ENCODE measurements around the gene SPACDR. TPM values are rescaled to one million over a fixed set of nuclear protein-coding genes. Genes with fewer than 3 reads are reported as not detected.

SPACDR gene
- total RNA-seq, 1 donor from 2014 or later, result 2.9 TPM

GRCh38 chr7:100491192-100491578, 27.1 kb upstream of the SPACDR start:
- no peak for DNase-seq (ENCODE audit: low spot score)
- Mint-ChIP-seq H3K4me1 (ENCODE audit: low read depth) (peaks cover 8% of the 10 kb centered on the region), H3K27me3 (ENCODE audit: insufficient read depth) (peaks cover 16% of the 10 kb centered on the region), H3K27ac (no peak overlapping the region), H3K9me3 (no peaks in the 10 kb centered on the region), H3K4me3 (no peak overlapping the region), H3K36me3 (ENCODE audit: low read depth) (no peaks in the 10 kb centered on the region)
- intact Hi-C loops (cut with micrococcal nuclease), result no loop called here

- Mint-ChIP-seq H3K9me3 (no peaks in the 10 kb centered on the region), H3K4me3 (no peak overlapping the region), H3K27ac (no peak overlapping the region), H3K4me1 (ENCODE audit: low read depth) (peaks cover 8% of the 10 kb centered on the region), H3K36me3 (ENCODE audit: low read depth) (no peaks in the 10 kb centered on the region), H3K27me3 (ENCODE audit: insufficient read depth) (peaks cover 18% of the 10 kb centered on the region)
- intact Hi-C loops (cut with micrococcal nuclease), result no loop called here
- DNase-seq (ENCODE audit: low spot score), result no peak
Observed at GRCh38 chr7:100490483-100491191, 26.6 kb upstream of the SPACDR start.

- Mint-ChIP-seq H3K4me3 (no peak overlapping the region), H3K27me3 (ENCODE audit: insufficient read depth) (peaks cover 16% of the 10 kb centered on the region), H3K27ac (no peak overlapping the region), H3K36me3 (ENCODE audit: low read depth) (no peaks in the 10 kb centered on the region), H3K9me3 (no peaks in the 10 kb centered on the region), H3K4me1 (ENCODE audit: low read depth) (peaks cover 8% of the 10 kb centered on the region)
- intact Hi-C loops (cut with micrococcal nuclease), result no loop called here
- no peak for DNase-seq (ENCODE audit: low spot score)
Observed at GRCh38 chr7:100489824-100490223, 25.8 kb upstream of the SPACDR start.

DNA sequence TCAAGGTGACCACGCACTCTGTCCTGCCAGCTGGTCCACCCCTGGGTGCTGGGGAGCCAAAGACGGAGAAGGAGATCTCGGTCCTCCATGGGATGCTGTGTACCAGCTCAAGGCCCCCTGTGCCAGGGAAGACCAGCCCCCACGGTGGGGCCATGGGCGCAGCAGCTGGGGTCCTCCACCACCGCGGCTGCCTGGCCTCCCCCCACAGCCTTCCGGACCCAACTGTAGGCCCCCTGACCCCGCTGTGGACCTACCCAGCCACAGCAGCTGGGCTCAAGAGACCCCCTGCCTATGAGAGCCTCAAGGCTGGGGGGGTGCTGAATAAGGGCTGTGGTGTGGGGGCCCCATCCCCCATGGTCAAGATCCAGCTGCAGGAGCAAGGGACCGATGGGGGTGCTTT, 25.1 kb upstream of the SPACDR start:
- Mint-ChIP-seq H3K27me3 (ENCODE audit: insufficient read depth) (peaks cover 11% of the 10 kb centered on the region), H3K4me1 (ENCODE audit: low read depth) (peaks cover 8% of the 10 kb centered on the region), H3K9me3 (no peaks in the 10 kb centered on the region), H3K36me3 (ENCODE audit: low read depth) (no peaks in the 10 kb centered on the region), H3K4me3 (no peak overlapping the region), H3K27ac (no peak overlapping the region)
- no peak for DNase-seq (ENCODE audit: low spot score)
- intact Hi-C loops (cut with micrococcal nuclease), result no loop called here

GRCh38 chr7:100488333-100489095, 24.5 kb upstream of the SPACDR start:
- no peak overlapping the region for H3K4me3 Mint-ChIP-seq
- H3K9me3 Mint-ChIP-seq, result no peaks in the 10 kb centered on the region
- peaks cover 11% of the 10 kb centered on the region for H3K27me3 Mint-ChIP-seq (ENCODE audit: insufficient read depth)
- no peak overlapping the region for H3K27ac Mint-ChIP-seq
- H3K4me1 Mint-ChIP-seq (ENCODE audit: low read depth), result peaks cover 8% of the 10 kb centered on the region
- intact Hi-C loops (cut with micrococcal nuclease), result no loop called here
- no peaks in the 10 kb centered on the region for H3K36me3 Mint-ChIP-seq (ENCODE audit: low read depth)
- no peak for DNase-seq (ENCODE audit: low spot score)

DNA sequence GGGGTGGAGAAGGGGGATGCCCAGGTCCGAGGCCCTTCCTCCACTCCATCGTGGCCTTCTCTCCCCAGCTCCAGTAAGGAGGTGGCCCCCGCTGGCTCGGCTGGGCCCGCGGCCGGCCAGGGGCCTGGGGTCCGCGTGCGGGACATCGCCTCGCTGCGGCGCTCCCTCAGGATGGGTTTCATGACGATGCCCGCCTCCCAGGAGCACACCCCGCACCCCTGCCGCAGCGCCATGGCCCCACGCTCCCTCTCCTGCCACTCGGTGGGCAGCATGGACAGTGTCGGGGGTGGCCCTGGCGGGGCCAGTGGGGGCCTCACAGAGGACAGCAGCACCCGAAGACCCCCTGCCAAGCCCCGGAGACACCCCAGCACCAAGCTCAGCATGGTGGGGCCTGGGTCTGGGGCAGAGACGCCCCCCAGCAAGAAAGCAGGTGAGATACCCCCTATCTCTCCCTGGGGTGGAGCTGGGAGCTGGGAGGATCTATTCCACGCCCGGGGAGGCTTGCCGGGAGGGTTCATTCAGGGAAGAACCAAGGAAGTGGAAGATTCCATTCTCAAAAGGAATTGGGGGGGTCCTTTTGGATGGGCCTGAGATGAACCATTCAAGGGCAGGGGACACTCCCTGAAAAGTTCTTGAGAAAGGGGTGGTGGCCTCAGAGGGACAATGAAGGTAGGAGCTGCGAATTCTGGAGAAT, 22.8 kb upstream of the SPACDR start:
- intact Hi-C loops (cut with micrococcal nuclease), result no loop called here
- peaks cover 8% of the 10 kb centered on the region for H3K4me1 Mint-ChIP-seq (ENCODE audit: low read depth)
- H3K4me3 Mint-ChIP-seq, result no peak overlapping the region
- H3K27me3 Mint-ChIP-seq (ENCODE audit: insufficient read depth), result peaks cover 11% of the 10 kb centered on the region
- no peak overlapping the region for H3K27ac Mint-ChIP-seq
- no peak for DNase-seq (ENCODE audit: low spot score)
- no peaks in the 10 kb centered on the region for H3K36me3 Mint-ChIP-seq (ENCODE audit: low read depth)
- no peaks in the 10 kb centered on the region for H3K9me3 Mint-ChIP-seq

- Mint-ChIP-seq H3K27me3 (ENCODE audit: insufficient read depth) (peaks cover 10% of the 10 kb centered on the region), H3K4me3 (peak overlapping the region; percentile 45), H3K36me3 (ENCODE audit: low read depth) (no peaks in the 10 kb centered on the region), H3K4me1 (ENCODE audit: low read depth) (peaks cover 8% of the 10 kb centered on the region), H3K9me3 (no peaks in the 10 kb centered on the region), H3K27ac (no peak overlapping the region)
- intact Hi-C loops (cut with micrococcal nuclease), result no loop called here
- DNase-seq (ENCODE audit: low spot score), result no peak
Observed at GRCh38 chr7:100486111-100486636, 22.1 kb upstream of the SPACDR start.

DNA sequence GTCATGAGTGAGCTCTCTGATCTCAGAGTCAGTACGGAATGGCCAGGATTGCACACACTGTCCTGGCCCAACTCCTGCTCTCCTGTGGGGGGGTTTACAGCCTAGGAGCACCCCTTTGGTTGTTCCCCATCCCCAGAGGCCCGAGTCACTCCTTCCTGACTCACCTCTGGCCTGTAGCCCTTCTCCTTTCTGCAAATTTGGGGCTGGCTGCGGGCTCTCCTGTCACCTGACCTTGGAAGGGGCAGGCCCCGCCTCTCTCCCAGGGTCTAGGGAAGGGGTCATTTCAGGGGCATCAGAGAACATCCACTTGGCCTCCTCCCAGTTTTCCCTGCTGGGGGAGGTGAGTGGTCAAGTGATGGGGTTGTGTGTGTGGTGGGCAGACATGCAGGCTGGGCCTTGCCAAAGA, 21.4 kb upstream of the SPACDR start:
- DNase-seq (ENCODE audit: low spot score), result no peak
- H3K27ac Mint-ChIP-seq, result no peak overlapping the region
- no peaks in the 10 kb centered on the region for H3K36me3 Mint-ChIP-seq (ENCODE audit: low read depth)
- H3K4me1 Mint-ChIP-seq (ENCODE audit: low read depth), result peaks cover 8% of the 10 kb centered on the region
- intact Hi-C loops (cut with micrococcal nuclease), result no loop called here
- no peak overlapping the region for H3K4me3 Mint-ChIP-seq
- peaks cover 9% of the 10 kb centered on the region for H3K27me3 Mint-ChIP-seq (ENCODE audit: insufficient read depth)
- H3K9me3 Mint-ChIP-seq, result no peaks in the 10 kb centered on the region

GRCh38 chr7:100484673-100485045, 20.6 kb upstream of the SPACDR start:
- H3K4me3 Mint-ChIP-seq, result peak overlapping the region; percentile 62

GRCh38 chr7:100483722-100484672, 19.9 kb upstream of the SPACDR start, which contains the start of gene NYAP1:
TSS of gene NYAP1 (plus strand) at chr7:100483927. CDS start at chr7:100485312, 1,385 bp downstream.
- H3K4me3 Mint-ChIP-seq, result peak within 1 kb of the TSS; percentile 90
- peaks cover 13% of the 10 kb centered on the region for H3K4me1 Mint-ChIP-seq (ENCODE audit: low read depth)
- DNase-seq (ENCODE audit: low spot score), result no peak
- peak within 1 kb of the TSS; percentile 24 for H3K27ac Mint-ChIP-seq
- peaks cover 9% of the 10 kb centered on the region for H3K27me3 Mint-ChIP-seq (ENCODE audit: insufficient read depth)
- H3K9me3 Mint-ChIP-seq, result no peaks in the 10 kb centered on the region
- H3K36me3 Mint-ChIP-seq (ENCODE audit: low read depth), result no peaks in the 10 kb centered on the region
- intact Hi-C loops (cut with micrococcal nuclease), result loop anchor here (1.0 kb wide), 3 partner anchors 15 to 75 kb away; no protein-coding TSS in a partner anchor

More at GRCh38 chr7:100484673-100485045, 20.6 kb upstream of the SPACDR start:
- DNase-seq (ENCODE audit: low spot score), result no peak
- Mint-ChIP-seq H3K27me3 (ENCODE audit: insufficient read depth) (peaks cover 9% of the 10 kb centered on the region), H3K9me3 (no peaks in the 10 kb centered on the region), H3K36me3 (ENCODE audit: low read depth) (no peaks in the 10 kb centered on the region), H3K27ac (peak overlapping the region; percentile 1), H3K4me1 (ENCODE audit: low read depth) (peaks cover 9% of the 10 kb centered on the region)
- intact Hi-C loops (cut with micrococcal nuclease), result no loop called here

DNA sequence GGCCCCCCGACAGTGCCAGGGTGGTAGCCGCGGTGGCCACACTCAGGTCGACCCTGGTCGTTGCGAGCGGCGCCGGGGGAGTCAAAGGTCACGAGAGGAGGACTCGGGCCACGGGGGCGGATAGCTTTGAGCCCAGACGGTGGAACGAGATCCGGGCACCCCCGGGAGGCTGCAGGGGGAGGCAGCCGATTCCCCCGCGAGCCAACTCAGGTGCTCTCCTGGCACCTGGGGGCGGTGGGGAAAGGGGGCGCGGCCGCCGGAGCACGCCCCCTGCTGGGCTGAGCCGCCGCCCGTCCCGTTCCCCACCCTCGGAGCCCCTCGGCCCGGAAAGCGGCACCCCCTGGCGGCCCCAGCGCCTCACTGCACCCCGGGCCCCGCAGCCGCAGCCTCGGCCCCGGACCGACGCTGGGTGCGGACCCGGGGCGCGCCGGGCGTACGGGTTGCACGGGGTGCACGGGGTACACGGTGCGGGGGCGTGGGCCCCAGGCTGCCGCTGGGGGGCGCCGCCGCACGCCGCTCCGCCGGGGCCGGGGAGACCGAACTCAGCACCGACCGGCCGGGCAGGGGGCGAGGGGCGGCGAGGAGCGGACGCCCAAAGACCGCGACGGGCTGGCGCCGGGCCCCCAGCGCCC, 19.1 kb upstream of the SPACDR start:
- intact Hi-C loops (cut with micrococcal nuclease), result loop anchor here (1.0 kb wide), 3 partner anchors 14 to 76 kb away; no protein-coding TSS in a partner anchor

More for the DNA sequence above, 19.1 kb upstream of the SPACDR start:
- peak; percentile 71 for DNase-seq (ENCODE audit: low spot score)
- peaks cover 13% of the 10 kb centered on the region for H3K4me1 Mint-ChIP-seq (ENCODE audit: low read depth)
- no peaks in the 10 kb centered on the region for H3K9me3 Mint-ChIP-seq
- peaks cover 9% of the 10 kb centered on the region for H3K27me3 Mint-ChIP-seq (ENCODE audit: insufficient read depth)
- peak overlapping the region; percentile 24 for H3K27ac Mint-ChIP-seq
- H3K36me3 Mint-ChIP-seq (ENCODE audit: low read depth), result no peaks in the 10 kb centered on the region
- H3K4me3 Mint-ChIP-seq, result peak overlapping the region; percentile 90
